Measurements from ENCODE around the gene GDPD5.

The GDPD5 gene

GRCh38 chr11:75527938-75528735 lies 2.4 kb upstream of the GDPD5 start:
- H3K4me3 ChIP-seq (ENCODE audit: control insufficient read depth, low read depth, low read length): no peak overlapping the region
- no peak for TF ChIP-seq CTCF (IDR thresholded peaks at IDR 0.05; ENCODE audit: control insufficient read depth, insufficient read depth, low read depth, low read length, missing control alignments)
- DNase-seq (ENCODE audit: low read depth): no peak

GRCh38 chr11:75527130-75527529 lies 1.4 kb upstream of the GDPD5 start:
- no peak for TF ChIP-seq CTCF (IDR thresholded peaks at IDR 0.05; ENCODE audit: control insufficient read depth, insufficient read depth, low read depth, low read length, missing control alignments)
- no peak for DNase-seq (ENCODE audit: low read depth)

GRCh38 chr11:75526192-75526541 lies 426 bp upstream of the GDPD5 start:
- no peak for TF ChIP-seq CTCF (IDR thresholded peaks at IDR 0.05; ENCODE audit: control insufficient read depth, insufficient read depth, low read depth, low read length, missing control alignments)
- no peak for DNase-seq (ENCODE audit: low read depth)
- H3K4me3 ChIP-seq (ENCODE audit: control insufficient read depth, low read depth, low read length): peak overlapping the region; percentile 61

More at GRCh38 chr11:75527130-75527529, 1.4 kb upstream of the GDPD5 start:
- H3K4me3 ChIP-seq (ENCODE audit: control insufficient read depth, low read depth, low read length): no peak overlapping the region

- peak overlapping the region; percentile 61 for H3K4me3 ChIP-seq (ENCODE audit: control insufficient read depth, low read depth, low read length)
- TF ChIP-seq CTCF (IDR thresholded peaks at IDR 0.05; ENCODE audit: control insufficient read depth, insufficient read depth, low read depth, low read length, missing control alignments): no peak
- DNase-seq (ENCODE audit: low read depth): no peak
Measured at GRCh38 chr11:75524665-75525432, 892 bp downstream of the GDPD5 start.

GRCh38 chr11:75523811-75524664 lies 1.7 kb downstream of the GDPD5 start:
- TF ChIP-seq CTCF (IDR thresholded peaks at IDR 0.05; ENCODE audit: control insufficient read depth, insufficient read depth, low read depth, low read length, missing control alignments): no peak
- H3K4me3 ChIP-seq (ENCODE audit: control insufficient read depth, low read depth, low read length): peak overlapping the region; percentile 61
- no peak for DNase-seq (ENCODE audit: low read depth)

- DNase-seq (ENCODE audit: low read depth): no peak
- TF ChIP-seq CTCF (IDR thresholded peaks at IDR 0.05; ENCODE audit: control insufficient read depth, insufficient read depth, low read depth, low read length, missing control alignments): no peak
- no peak overlapping the region for H3K4me3 ChIP-seq (ENCODE audit: control insufficient read depth, low read depth, low read length)
Measured at GRCh38 chr11:75523189-75523588, 2.6 kb downstream of the GDPD5 start.

All from AG09309 (cell line).